Measurements from ENCODE around the gene RASAL3. TPM values are rescaled to one million over a fixed set of nuclear protein-coding genes. Genes with fewer than 3 reads are reported as not detected.

RASAL3 gene
- total RNA-seq, 1 experiment from 2014 or later = 0.57 TPM

GRCh38 chr19:15508035-15508710 lies 43.8 kb upstream of the RASAL3 start, which contains the start of gene CYP4F22:
TSS of gene CYP4F22 (plus strand) at chr19:15508525. CDS start at chr19:15525337, 16,812 bp downstream.
- POLR2A ChIA-PET = no interaction called here
- intact Hi-C loops (cut with micrococcal nuclease) = no loop called here
- H2AFZ ChIP-seq (ENCODE audit: low read depth, low read length, poor library complexity, severe bottlenecking) = peak within 1 kb of the TSS; percentile 54
- H3K36me3 ChIP-seq (ENCODE audit: control insufficient read depth in 1 of 2, insufficient read depth in 2 of 2, low read length in 2 of 2) = no peaks in the 10 kb centered on the region
- H4K20me1 ChIP-seq (ENCODE audit: insufficient read depth) = no peaks in the 10 kb centered on the region
- no peaks in the 10 kb centered on the region for H3K79me2 ChIP-seq (ENCODE audit: insufficient read depth, low read length)
- no peaks in the 10 kb centered on the region for H3K9me2 ChIP-seq (ENCODE audit: insufficient read depth)
- no peaks in the 10 kb centered on the region for H3K27me3 ChIP-seq (ENCODE audit: insufficient read depth, low read length)
- H3K9ac ChIP-seq (ENCODE audit: low read length) = peak within 1 kb of the TSS; percentile 51
- peak within 1 kb of the TSS; percentile 76 for H3K4me2 ChIP-seq (ENCODE audit: low read length)
- TF ChIP-seq EGR1 (IDR thresholded peaks at IDR 0.05; ENCODE audit: low read depth) = peak; percentile 48; the same call in 1 of the 2 replicates
- peak; percentile 32; the same call in 1 of the 2 replicates for TF ChIP-seq POLR2AphosphoS5 (IDR thresholded peaks at IDR 0.05; ENCODE audit: low read depth, low read length)
- TF ChIP-seq ZFX (IDR thresholded peaks at IDR 0.05) = no peak
- RAD21 ChIA-PET (ENCODE audit: low non-redundant PET in 1 of 2, low total read pairs in 2 of 2, uncharacterized antibody in 2 of 2, unreplicated experiment in 2 of 2) = no interaction called here
- no peak for DNase-seq (ENCODE audit: low read depth, low spot score)
- no peaks in the 10 kb centered on the region for H3K9me3 ChIP-seq (ENCODE audit: control insufficient read depth in 1 of 2, insufficient read depth in 1 of 2, low read depth in 1 of 2, low read length in 2 of 2)
- ATAC-seq = peak; percentile 92
- BruUV-seq (replicated peaks) = no TSS peak
- CTCF ChIA-PET = no interaction called here
- peak within 1 kb of the TSS; percentile 48; the same call in 1 of the 2 replicates for H3K27ac ChIP-seq (ENCODE audit: low read depth, low read length)
- peak within 1 kb of the TSS; percentile 40 to 60 for H3K4me3 ChIP-seq (replicated peaks in 1 of 2; ENCODE audit: low read depth in 1 of 2, low read length in 2 of 2)
- H3K4me1 ChIP-seq (ENCODE audit: control insufficient read depth in 1 of 2, insufficient read depth in 2 of 2, low read length in 2 of 2) = peaks cover 0 to 23% of the 10 kb centered on the region in 2 experiments; a peak in 3 of 4 replicates

GRCh38 chr19:15507068-15508034 lies 43.0 kb upstream of the RASAL3 start:
- intact Hi-C loops (cut with micrococcal nuclease) = no loop called here
- H4K20me1 ChIP-seq (ENCODE audit: insufficient read depth) = no peaks in the 10 kb centered on the region
- no TSS peak for BruUV-seq (replicated peaks)
- no peak overlapping the region for H3K27ac ChIP-seq (ENCODE audit: low read depth, low read length)
- TF ChIP-seq ZFX (IDR thresholded peaks at IDR 0.05) (no peak), TCF7L2 (IDR thresholded peaks at IDR 0.05; ENCODE audit: borderline replicate concordance, extremely low read depth, insufficient read depth, insufficient read length) (no peak), ATF3 (IDR thresholded peaks at IDR 0.05) (no peak), ZBTB33 (IDR thresholded peaks at IDR 0.05; ENCODE audit: extremely low read depth, insufficient replicate concordance, low read length) (no peak), SIN3A (IDR thresholded peaks at IDR 0.05; ENCODE audit: low read depth) (no peak), YY1 (IDR thresholded peaks at IDR 0.05; ENCODE audit: extremely low read depth, insufficient replicate concordance, low read depth, low read length) (no peak)
- no peak for DNase-seq (ENCODE audit: low read depth, low spot score)
- no peaks in the 10 kb centered on the region for H3K9me2 ChIP-seq (ENCODE audit: insufficient read depth)
- RAD21 ChIA-PET (ENCODE audit: low non-redundant PET in 1 of 2, low total read pairs in 2 of 2, uncharacterized antibody in 2 of 2, unreplicated experiment in 2 of 2) = no interaction called here
- no peak overlapping the region for H2AFZ ChIP-seq (ENCODE audit: low read depth, low read length, poor library complexity, severe bottlenecking)
- H3K27me3 ChIP-seq (ENCODE audit: insufficient read depth, low read length) = no peaks in the 10 kb centered on the region
- H3K4me1 ChIP-seq (ENCODE audit: control insufficient read depth in 1 of 2, insufficient read depth in 2 of 2, low read length in 2 of 2) = peaks cover 0 to 23% of the 10 kb centered on the region in 2 experiments; a peak in 3 of 4 replicates
- CTCF ChIA-PET = no interaction called here
- POLR2A ChIA-PET = no interaction called here
- no peaks in the 10 kb centered on the region for H3K79me2 ChIP-seq (ENCODE audit: insufficient read depth, low read length)
- no peaks in the 10 kb centered on the region for H3K9me3 ChIP-seq (ENCODE audit: control insufficient read depth in 1 of 2, insufficient read depth in 1 of 2, low read depth in 1 of 2, low read length in 2 of 2)
- peak overlapping the region; percentile 76 for H3K4me2 ChIP-seq (ENCODE audit: low read length)
- H3K4me3 ChIP-seq (replicated peaks in 1 of 2; ENCODE audit: low read depth in 1 of 2, low read length in 2 of 2) = peak overlapping the region in 1 of 2 experiments; percentile 60; a peak in 1 of 4 replicates
- peak; percentile 8; the same call in 1 of the 2 replicates for ATAC-seq
- no peaks in the 10 kb centered on the region for H3K36me3 ChIP-seq (ENCODE audit: control insufficient read depth in 1 of 2, insufficient read depth in 2 of 2, low read length in 2 of 2)
- H3K9ac ChIP-seq (ENCODE audit: low read length) = no peak overlapping the region
